ENCODE measurements around the gene CTXN3.

DNA sequence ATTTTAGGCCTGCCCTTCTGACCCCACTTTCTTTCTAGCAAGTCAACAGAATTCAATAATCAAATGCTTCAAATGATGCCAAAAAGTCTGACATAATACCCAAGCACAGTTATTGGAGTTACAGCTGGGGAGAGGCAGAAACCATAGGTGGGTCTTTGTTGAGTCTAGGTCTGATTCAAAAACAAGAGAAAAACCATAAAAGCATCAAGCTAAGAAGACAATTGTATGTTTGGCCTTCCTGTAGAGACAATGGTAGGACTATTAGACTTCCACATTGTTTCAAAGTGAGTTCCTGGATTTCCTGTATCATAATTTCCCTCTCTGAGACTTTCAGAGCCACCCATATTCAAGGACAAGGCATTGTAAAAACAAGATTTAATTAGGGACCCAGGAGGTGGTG is 37.5 kb downstream of the CTXN3 start:
- TF ChIP-seq YY1 (IDR thresholded peaks at IDR 0.05; ENCODE audit: insufficient read depth, insufficient read length) = no peak
- no peak for TF ChIP-seq SUZ12 (IDR thresholded peaks at IDR 0.05; ENCODE audit: extremely low read depth, insufficient read depth, insufficient read length)
- no peak for TF ChIP-seq ZNF274 (IDR thresholded peaks at IDR 0.05; ENCODE audit: low read depth, low read length)

All from NT2/D1 (cell line).